Neutrophil (primary cell): ENCODE results near the gene PHPT1.

ENCODE experiments used
- H3K27ac ChIP-seq: fragments of 200-600 bp; sonication (generic); 2 replicates; pipeline ENCODE4 v1.5.1; 2016; ENCODE audit warnings: mild to moderate bottlenecking, moderate library complexity
- H3K27me3 ChIP-seq: fragments of 200-600 bp; sonication (generic); 2 replicates; pipeline ENCODE4 v1.6.0; 2016; ENCODE audit warnings: mild to moderate bottlenecking
- H3K36me3 ChIP-seq: fragments of 200-600 bp; sonication (generic); 2 replicates; pipeline ENCODE4 v1.5.1; 2017
- H3K4me1 ChIP-seq, 2 experiments: fragments of 200-600 bp in 1 of 2; sonication (generic) in 1 of 2; 1 replicate in 1 of 2; 2 replicates in 1 of 2; pipeline versions ENCODE4 v1.5.1 to v1.6.1; 2013 to 2016; ENCODE audit warnings: low read depth in 1 of 2, low read length in 1 of 2, mild to moderate bottlenecking in 1 of 2, moderate library complexity in 1 of 2; ENCODE audit not compliant: control insufficient read depth in 1 of 2, insufficient read depth in 1 of 2
- H3K4me3 ChIP-seq, 2 experiments: fragments of 200-600 bp in 1 of 2; sonication (generic) in 1 of 2; 1 replicate in 1 of 2; 2 replicates in 1 of 2; pipeline ENCODE4 v1.5.1; 2013 to 2016; ENCODE audit warnings: low read depth in 1 of 2, low read length in 1 of 2, mild to moderate bottlenecking in 1 of 2, moderate library complexity in 1 of 2
- H3K9me3 ChIP-seq: fragments of 200-600 bp; sonication (generic); 2 replicates; pipeline ENCODE4 v1.5.1; 2016
- TF ChIP-seq, protein P1 (sequence below): fragments of 200-600 bp; sonication (generic); IDR thresholded peaks from 2 replicates; pipeline ENCODE4 v1.5.1; 2016; ENCODE audit warnings: antibody characterized with exemption

PHPT1 gene

DNA sequence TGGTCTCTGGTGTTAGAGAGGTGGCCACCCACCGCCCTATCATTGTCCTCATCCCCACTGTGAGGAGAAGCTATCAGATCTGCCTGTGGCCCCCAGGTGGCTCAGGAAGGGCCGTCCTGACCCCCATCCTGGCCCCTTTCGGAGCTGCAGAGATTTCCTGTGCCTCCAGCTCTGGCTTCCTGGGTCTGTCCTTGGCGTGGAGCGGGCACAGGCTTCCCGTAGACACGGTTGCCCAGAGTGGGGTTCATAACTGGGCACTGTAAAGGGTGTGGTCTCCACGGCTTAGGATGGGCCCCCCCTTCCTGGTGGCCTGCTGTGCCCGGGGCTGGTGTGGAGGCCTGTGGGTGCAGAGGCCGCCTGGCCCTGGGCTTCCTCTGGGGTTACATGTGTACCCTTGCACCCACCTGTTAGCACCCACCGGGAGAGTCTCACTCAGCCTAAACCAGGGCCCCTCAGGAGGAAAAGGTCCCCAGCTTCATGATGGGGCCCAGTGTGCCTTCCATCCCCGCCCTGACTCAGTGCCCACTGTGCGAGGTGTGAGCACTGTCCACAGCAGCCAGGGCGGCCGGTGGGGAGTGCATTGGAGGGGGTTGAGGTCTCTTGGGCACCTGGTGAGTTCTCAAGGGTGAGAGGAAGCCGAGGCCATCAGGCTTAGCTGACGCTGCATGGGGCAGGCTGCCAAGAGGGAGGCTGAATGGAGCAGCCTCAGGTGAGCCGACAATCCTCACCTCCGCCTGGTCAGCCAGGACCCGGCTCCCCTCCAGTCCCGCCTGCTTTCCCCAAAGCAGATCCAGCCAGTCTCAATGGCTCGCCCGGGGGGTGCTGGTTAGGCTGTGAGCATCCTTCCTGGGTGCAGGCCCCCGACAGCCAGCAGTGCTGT, 22.3 kb upstream of the PHPT1 start:
- H3K36me3 ChIP-seq: peaks cover 73% of the 10 kb centered on the region
- TF ChIP-seq, protein P1, sequence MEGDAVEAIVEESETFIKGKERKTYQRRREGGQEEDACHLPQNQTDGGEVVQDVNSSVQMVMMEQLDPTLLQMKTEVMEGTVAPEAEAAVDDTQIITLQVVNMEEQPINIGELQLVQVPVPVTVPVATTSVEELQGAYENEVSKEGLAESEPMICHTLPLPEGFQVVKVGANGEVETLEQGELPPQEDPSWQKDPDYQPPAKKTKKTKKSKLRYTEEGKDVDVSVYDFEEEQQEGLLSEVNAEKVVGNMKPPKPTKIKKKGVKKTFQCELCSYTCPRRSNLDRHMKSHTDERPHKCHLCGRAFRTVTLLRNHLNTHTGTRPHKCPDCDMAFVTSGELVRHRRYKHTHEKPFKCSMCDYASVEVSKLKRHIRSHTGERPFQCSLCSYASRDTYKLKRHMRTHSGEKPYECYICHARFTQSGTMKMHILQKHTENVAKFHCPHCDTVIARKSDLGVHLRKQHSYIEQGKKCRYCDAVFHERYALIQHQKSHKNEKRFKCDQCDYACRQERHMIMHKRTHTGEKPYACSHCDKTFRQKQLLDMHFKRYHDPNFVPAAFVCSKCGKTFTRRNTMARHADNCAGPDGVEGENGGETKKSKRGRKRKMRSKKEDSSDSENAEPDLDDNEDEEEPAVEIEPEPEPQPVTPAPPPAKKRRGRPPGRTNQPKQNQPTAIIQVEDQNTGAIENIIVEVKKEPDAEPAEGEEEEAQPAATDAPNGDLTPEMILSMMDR: no peak

DNA sequence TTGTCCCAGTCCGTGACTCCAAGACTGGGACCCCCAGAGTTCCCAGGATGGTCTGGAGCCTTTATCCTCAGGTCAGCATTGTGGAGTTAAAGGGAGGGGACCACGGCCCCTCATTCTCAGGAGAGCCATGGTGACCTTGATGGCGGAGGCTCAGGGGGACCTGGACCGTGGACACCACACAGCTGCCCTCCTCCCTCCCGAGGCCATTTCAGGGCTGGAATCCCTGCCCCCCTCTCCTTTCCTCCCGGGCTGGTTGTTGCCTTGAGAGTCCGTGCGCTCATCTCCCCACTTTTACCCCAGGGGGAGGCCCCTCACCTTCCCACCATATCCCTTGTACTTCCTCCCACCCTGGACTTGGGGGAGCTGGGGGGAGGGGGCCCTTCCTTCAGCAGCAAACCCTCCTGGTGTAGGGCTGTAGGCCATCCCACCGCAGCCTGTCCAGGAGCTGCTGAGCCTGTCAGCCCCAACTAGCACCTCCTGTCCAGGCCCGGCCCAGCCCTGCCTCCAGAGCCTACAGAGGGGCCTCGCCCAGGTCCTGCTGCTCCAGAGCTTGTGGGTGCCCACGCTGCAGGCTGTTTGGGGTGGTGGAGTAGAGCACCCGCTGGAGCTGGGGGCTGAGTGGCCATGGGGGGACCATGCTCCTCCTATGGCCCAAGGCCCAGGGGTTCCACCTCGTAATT, 21.3 kb upstream of the PHPT1 start:
- H3K27me3 ChIP-seq: no peaks in the 10 kb centered on the region
- H3K9me3 ChIP-seq: no peaks in the 10 kb centered on the region
- H3K4me3 ChIP-seq: no peak overlapping the region
- H3K27ac ChIP-seq: no peak overlapping the region
- H3K4me1 ChIP-seq: peaks cover 19 to 25% of the 10 kb centered on the region in 2 experiments
- H3K36me3 ChIP-seq: peaks cover 81% of the 10 kb centered on the region
- TF ChIP-seq, protein P1: no peak

More for the DNA sequence above, 22.3 kb upstream of the PHPT1 start:
- Histone ChIP-seq H3K9me3 (no peaks in the 10 kb centered on the region), H3K4me1 (peaks cover 17 to 19% of the 10 kb centered on the region in 2 experiments), H3K27me3 (peaks cover 3% of the 10 kb centered on the region), H3K27ac (no peak overlapping the region), H3K4me3 (no peak overlapping the region)

DNA sequence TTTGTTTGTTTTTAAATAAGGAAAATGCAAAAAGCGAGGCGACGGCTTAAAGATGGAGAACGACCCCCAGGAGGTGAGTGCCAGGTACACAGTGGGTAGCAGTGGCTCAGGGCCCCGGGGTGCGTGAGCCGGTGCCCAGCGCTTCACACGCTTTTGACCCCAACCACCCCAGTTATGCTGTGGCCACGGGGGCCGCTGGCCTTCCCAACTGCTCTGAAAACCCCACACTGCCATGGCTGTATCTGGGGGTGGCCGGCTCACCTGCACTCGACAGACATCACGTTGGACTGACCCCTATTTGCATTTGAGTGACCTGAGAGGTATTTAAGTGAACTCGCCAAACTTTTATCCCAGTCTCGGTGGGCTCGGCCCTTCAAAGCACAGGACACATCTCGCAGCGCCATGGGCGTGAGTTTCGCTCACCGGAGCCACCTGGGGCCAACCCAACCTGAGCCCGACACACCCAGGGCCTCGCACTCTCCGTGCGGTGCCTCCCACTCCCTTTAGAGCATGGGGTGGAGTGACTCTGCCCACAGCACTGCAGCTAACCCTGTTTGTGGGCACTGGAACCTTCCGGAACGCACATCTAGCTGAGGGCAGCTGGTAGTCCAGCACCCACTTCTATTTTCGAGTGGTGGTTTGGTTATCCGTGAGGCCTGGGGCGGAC, 20.6 kb upstream of the PHPT1 start:
- Histone ChIP-seq H3K4me3 (no peak overlapping the region), H3K36me3 (peaks cover 82% of the 10 kb centered on the region), H3K27me3 (no peaks in the 10 kb centered on the region), H3K4me1 (peaks cover 19 to 25% of the 10 kb centered on the region in 2 experiments), H3K27ac (no peak overlapping the region), H3K9me3 (no peaks in the 10 kb centered on the region)
- TF ChIP-seq, protein P1: no peak

DNA sequence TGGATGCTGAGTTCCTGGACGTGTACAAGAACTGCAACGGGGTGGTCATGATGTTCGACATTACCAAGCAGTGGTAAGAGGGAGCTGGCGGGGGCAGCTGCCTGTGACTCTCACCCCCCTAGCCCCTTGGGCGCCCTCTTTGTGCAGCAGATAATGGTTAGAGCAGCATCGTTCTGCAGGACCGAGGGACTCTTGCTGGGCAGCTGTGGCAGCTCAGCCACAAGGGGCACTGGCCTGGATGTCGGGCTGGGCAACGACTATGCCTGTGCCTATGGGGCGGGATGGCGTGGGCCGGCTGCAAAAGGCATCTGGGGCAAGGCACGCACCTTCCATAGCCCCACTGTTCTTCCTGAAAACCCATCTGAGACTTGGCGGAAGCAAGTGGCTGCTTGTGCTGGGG, 19.8 kb upstream of the PHPT1 start:
- TF ChIP-seq, protein P1: no peak
- H3K27ac ChIP-seq: no peak overlapping the region
- peaks cover 19 to 25% of the 10 kb centered on the region in 2 experiments for H3K4me1 ChIP-seq
- H3K36me3 ChIP-seq: peaks cover 79% of the 10 kb centered on the region
- H3K9me3 ChIP-seq: no peaks in the 10 kb centered on the region
- no peaks in the 10 kb centered on the region for H3K27me3 ChIP-seq
- H3K4me3 ChIP-seq: no peak overlapping the region

DNA sequence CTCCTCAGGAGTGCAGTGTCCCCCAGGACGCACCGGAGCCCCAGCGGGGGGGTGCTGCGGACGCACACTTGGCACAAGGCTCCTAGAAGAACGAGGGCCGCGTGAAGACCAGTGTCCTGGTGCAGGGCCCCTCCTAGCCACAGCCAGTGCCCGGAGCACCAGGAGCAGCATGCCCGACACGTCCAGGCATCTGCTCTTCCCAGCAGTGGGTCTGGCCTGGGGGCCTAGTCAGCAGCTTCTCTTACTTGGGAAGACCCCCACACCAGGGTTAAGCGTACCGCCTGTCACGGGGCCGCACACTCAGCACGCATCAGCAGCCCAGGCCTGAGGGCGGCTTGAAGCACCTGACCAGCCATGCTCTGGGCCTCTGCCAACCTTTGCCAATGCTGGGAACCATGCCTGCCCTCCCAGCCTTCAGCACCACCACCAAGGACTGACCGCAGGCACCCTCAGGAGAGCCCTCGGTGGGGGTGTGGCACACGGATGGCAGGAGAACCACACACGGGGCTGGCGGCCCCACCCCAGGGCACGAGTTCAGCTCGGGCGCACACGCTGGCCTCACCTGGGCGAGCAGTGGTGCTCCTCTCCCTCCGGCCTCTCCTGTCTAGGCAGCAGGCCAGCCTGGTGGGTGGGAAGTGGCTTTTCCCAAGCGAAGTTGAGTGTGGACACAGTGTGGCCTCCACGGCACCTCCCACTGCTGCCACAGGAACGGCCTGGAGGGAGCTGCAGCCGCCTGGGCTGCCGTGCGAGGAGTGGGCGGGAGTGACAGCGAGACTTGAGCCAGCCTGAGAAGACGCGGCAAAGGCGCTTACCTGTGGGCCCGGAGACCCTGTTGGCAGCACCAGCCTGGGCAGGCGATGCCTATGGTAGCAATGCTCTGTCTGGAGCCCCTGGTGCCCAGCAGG, 19.0 kb upstream of the PHPT1 start:
- no peak overlapping the region for H3K4me3 ChIP-seq
- H3K9me3 ChIP-seq: no peaks in the 10 kb centered on the region
- peaks cover 75% of the 10 kb centered on the region for H3K36me3 ChIP-seq
- H3K27me3 ChIP-seq: no peaks in the 10 kb centered on the region
- TF ChIP-seq, protein P1: no peak
- peak overlapping the region; percentile 55 for H3K27ac ChIP-seq
- peaks cover 19 to 25% of the 10 kb centered on the region in 2 experiments for H3K4me1 ChIP-seq
